ENCODE data around the gene EGFLAM.
"Not testable (repeated sequence)": the region's sequence is repeated elsewhere in the genome, so short reads cannot be mapped to it uniquely, and the experiment has no call there.

EGFLAM gene

DNA sequence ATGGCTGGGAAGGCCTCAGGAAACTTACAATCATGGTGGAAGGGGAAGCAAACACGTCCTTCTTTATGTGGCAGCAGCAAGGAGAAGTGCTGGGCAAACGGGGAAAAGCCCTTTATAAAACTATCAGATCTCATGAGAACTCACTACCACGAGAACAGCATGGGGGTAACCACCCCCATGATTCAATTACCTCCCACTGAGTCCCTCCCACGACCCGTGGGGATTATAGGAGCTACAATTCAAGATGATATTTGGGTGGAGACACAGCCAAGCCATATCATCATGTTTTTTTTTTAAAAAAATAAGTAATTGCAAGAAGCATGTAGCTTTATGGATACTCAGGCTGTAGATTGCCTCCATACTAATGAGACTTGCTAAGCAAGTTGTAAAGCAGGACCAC is 157.4 kb downstream of the EGFLAM start:
- not testable (repeated sequence) for DNase-seq (ENCODE audit: low spot score); FAIRE-seq

DNA sequence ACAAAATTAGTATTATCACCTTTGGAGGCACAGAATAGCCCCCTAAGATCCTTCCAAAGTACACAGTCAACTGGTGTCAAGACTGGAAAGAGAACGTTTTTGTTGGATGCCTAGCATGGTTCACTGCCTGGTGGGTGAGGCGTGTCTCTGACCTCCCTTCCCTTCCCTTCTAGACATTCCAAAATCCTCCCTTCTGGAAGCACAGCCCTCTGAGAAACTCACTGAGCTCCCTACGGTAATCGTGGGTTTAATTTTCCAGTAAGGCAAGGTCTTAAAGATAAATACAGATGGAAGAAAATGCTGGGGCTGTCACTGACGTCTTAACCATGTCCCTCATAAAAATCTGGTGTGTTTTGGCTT is 159.3 kb downstream of the EGFLAM start:
- FAIRE-seq = no peak

DNA sequence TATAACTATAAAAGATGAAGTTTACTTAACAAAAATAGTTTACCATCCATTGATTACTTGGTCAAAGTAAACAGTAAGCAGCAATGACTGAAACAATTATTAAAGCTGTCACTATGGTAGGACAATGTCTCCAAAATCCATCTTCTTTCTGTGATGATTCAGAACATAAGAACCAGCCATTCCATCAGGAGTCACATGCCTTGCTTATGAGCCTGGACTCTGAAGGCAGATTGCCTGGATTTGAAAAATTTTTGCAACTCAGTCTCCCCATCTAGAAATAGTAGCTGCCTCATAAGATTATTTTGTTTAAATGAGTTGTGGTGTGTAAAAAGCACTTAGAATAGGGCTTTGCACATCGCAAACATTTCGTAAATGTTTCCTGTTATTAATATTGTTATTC is 161.9 kb downstream of the EGFLAM start:
- FAIRE-seq = no peak

More for the DNA sequence above, 159.3 kb downstream of the EGFLAM start:
- DNase-seq (ENCODE audit: low spot score) = no peak

DNA sequence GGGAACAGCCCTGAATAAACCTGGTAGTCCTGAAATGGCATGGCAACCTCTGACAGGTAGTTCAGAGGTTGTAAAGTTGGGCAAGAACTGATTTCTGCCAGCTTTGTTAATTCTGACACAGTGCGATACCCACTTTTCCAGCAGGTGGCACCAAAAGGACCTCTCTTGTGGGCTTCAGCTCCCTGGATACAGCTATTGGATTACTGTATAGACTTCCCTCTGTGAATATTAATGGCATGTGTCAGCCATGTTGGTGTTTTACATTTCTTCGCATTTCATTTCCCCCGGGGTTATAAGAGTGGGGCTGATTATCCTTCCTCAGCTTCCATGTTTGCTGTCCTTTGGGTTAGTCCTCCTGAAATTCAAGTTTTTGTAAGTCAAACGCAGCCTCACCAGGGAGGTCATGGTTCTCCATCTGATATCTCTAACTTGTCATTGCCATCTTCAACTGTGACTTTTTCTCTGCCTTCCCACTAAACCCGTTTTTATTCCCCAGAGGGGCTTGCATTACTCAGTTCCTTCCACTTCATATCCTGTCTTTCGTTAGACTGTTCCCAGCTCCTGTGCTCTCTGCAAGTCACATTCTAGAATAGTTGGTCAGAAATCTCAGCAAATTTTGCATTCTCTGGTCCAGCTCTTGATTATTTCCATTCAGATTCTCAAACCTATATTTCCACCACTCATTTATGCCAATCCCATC is 162.5 kb downstream of the EGFLAM start:
- peak; percentile 53 for FAIRE-seq
- peak; percentile 55 for DNase-seq (ENCODE audit: low spot score)

More for the DNA sequence above, 161.9 kb downstream of the EGFLAM start:
- no peak for DNase-seq (ENCODE audit: low spot score)

DNA sequence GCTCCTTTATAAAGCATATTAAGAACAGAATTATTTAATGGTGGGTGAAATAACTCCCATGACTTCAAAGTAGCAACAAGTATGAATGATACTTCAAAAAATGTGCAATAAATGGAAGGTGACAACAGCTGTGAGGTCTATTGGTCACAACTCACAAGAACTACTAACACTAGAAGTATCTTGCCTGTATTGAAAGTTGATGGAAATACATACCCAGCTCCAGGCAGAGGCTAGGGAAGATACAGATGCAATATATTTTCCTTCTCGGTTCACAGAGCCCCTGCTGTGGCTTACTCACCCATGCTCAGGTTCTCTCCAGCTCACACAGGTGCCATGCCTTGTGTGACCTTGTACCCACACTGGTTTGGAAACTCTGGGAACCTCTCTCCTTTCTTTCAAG is 164.3 kb downstream of the EGFLAM start:
- DNase-seq (ENCODE audit: low spot score) (no peak), FAIRE-seq (no peak)

DNA sequence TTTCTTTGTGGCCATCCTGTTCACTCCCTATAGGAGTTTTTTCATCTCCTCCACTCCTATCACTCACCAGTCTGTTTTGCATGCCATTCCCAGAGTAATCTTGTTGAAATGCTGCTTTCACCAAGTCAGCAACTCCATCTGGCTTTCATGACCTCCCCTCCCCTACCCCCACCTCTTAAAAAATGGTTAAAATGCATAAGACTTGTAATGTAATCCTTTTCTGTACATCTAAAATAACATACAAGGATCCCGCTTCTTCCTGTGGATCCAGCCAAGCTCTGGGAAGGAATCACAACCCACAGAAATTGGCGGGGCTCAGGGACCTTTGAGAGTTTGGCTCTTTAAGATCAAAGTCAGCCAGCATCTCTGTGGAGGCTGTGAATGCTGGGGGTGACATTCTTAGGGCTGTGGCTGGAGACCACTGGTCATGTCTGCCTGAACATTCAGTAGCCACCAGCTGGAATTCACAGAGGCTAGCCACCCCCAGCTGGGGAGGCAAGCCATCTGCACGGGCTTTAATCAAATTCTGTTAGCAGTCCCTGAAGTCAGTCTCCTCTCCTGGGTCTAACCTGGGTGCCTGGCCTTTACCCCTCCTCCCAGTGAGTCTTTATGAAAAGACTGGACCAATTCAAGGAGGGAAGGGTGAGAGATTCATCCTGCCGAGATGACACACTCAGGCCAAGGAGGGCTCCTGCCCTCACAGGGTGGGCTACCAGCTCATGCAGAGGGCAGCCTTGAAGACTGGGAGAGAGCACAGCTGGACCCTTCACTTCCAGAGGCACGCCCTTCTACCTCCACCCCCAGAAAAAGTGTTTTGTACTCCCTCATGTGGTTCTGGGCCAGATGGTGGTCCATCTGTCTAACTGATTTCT is 165.2 kb downstream of the EGFLAM start:
- no peak for DNase-seq (ENCODE audit: low spot score)
- FAIRE-seq = no peak

DNA sequence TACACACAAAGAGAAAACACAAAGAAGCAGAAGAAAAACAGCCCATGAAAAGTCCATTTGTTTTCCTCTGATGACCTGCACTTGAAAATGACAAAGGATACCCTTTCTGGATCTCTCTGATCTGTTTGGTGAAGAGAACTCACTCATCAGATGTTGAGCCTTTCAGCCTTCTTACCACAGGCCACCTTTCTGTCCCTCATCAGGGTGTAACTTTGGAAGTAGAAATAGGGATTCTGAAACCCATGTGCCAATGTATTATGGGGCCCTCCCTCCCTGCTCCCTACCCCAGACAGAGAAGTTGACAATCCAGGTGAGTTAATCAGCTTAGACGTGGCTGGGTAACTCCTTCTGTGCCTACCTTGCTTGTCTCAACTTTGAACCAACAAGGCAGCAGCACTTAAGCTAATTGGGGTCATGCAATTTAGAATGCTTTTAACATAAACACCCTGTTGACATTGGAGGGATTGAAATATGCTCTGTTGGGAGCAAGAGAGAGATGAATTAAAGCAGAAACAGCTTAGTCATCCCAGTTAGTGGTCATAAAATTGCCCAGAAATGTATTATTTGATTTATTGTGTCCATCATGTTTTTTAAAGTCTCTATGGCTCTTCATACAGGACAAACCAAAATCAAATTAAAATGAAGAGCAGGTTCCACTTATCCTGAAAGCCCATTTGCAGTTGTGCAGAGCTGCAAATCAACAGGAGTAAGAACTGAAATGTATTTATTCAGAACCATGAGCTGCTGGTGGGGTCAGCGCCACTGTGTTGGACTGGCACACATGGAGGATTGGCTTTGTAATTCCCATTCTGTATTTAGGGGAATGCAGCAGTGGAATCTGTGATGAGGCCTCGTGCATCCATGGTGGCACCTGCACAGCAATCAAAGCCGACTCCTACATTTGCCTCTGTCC is 166.0 kb downstream of the EGFLAM start:
- FAIRE-seq (no peak), DNase-seq (ENCODE audit: low spot score) (no peak)

DNA sequence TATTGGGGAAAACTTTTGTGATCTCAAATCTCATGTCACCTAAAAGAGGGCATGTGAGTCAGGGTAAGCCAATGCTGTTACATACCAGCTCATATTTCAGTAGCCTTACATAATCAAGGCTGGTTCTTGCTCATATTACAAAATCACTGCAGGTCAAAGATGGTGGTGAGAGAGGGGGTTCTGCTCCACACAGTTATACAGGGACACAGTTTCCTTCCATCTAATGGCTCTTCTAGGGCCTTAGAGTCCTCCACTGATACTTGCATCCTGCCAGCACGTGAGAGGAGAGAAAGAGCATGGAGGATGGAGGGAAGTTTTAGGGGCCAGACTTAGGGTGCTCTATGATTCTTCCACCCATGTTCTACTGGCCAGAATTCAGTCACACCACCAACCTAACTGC is 168.1 kb downstream of the EGFLAM start:
- FAIRE-seq (no peak), DNase-seq (ENCODE audit: low spot score) (no peak)

DNA sequence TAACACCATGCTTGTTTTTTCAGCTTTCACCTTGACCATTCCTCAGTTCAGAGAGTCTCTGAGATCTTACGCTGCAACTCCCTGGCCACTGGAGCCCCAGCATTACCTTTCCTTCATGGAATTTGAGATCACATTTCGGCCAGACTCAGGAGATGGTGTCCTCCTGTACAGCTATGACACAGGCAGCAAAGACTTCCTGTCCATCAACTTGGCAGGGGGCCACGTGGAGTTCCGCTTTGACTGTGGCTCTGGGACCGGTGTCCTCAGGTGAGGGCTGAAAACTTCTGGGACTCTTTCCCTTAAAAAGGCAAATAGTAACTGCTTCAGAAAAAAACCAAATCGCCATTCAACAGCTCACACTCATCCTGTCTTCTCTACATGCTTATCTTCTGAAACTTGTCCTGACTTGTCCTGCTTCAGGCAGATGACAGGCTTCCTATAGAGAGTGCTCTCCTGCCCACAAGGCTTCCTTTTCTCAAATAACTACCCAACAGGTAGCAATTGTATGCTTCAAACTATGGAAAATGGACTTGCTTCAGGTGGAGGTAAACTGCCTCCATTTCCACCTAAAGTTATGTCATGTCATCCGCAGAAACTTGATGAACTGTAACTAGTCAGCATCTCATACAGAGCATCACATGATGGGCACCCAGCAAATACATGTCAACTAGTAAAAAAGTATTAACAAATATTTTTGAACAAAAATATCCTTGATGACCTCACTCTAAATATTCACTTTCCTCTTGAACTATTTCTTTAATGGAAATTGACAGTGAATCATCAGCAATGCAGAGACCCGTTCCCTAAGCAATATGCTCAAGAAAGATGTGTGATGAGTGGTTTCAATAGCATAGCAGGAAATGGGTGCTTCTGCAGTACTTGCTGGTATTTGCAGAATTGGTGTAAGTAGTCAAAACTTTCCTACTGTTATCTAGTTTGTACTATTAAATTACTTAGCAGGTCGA is 168.9 kb downstream of the EGFLAM start:
- no peak for FAIRE-seq

DNA sequence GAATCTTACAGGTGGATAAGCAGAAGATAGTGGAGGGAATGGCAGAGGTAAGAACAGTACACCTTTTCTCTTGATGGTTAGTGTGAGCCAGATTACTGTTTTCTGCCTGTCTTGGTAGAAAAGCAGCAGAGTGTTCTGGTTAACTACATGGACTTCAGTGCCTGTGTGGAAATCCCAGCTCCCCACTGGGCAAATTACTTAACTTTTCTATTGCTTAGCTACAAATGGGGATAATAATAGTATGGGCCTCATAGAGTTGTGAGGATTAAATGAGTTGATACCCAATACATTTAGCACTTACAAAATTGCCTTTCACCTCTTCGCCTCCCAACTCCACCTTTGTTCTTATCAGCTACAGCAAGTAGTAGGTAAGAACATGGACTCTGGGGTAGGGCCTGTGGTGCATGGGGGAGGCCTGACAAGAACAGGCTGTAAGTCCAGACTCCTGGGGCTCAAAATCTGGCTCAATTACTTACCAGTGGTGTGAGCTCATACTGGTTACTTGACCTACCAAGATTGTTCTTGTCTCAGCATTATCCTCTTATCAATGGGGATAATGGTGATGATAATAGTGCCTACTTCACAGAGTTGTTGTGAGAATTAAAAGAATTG is 173.0 kb downstream of the EGFLAM start:
- no peak for FAIRE-seq
- no peak for DNase-seq (ENCODE audit: low spot score)

More for the DNA sequence above, 168.9 kb downstream of the EGFLAM start:
- DNase-seq (ENCODE audit: low spot score) = no peak

DNA sequence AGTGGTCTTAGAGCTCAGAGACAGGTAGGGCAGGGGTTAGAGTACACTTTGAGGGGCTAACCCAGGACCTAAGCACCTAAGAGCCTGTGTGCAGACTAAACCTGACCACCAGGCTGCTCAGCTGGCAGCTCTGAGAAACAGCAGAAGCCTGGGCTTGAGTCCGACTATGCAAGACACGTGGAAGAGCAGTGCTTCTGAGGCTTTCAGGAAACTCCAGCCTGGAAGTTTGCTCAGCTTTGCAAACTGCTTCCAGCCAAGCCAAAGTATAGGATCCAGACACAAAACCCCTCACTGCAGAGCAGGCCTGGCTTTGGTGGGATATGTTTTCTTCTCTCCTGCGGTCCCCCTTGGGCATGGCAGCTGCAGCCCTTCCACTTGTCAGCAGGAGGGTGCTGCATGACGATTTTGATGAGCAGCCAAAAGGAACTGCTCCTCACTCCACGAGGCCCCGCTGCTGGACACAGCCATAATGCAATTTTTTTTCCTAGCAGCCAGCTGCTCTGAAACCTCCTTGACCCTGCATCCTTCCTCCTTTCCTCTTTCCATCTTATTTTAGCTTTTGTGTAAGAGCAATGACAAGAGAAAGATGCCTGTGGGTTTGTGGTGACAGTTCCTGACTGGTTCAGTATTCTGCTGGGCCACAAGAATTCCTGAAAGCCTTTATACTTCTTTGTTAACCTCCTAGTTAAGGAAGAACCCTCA is 175.0 kb downstream of the EGFLAM start:
- FAIRE-seq = no peak

DNA sequence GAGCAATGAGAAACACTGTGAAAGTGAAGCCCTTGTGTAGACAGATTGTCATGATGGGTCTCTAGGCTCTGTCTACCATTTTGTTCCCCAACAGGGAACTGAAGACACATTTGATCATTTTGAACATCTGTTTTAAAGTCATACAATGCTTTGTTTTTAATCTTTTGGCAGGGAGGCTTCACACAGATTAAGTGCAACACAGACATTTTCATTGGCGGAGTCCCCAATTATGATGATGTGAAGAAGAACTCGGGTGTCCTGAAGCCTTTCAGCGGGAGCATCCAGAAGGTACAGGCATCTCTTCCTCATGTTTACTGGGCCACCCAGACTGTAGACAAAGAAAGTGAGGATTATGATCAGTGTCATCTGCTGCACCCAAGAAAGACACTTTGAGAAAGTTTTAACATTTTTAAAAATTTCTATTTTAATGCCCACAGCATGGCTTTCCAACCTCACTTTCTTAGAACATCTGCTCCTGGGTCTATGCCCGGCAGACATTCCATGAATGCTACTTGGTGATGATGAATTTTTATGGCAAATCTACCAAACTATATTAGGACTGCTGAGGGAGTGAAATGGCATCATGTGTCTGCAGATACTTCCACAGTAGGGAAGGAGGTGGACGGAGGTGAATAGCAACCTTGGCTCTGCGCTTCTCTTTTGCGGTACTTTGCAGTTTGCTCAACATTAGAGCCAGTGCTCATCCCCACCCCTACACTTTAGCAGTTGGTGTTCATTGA is 176.8 kb downstream of the EGFLAM start:
- no peak for DNase-seq (ENCODE audit: low spot score)
- no peak for FAIRE-seq

More for the DNA sequence above, 175.0 kb downstream of the EGFLAM start:
- DNase-seq (ENCODE audit: low spot score) = no peak

DNA sequence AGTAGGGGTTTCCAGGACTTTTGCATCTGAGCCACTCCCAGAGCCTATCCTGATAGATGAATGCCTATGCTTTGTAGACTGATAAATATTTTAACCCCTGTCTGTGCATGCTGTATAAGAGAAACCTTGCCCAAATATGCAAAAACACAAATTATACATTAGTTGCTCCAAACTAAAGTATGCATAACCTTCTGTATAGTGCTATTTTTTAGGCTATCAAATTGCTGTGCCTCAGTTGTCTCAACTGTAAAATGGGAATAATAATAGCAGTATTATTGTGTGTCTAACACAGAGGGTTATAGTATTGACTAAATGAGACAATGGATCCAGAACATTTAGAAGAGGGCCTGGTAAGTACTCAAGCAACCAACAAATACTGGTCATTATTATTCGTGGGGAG is 180.4 kb downstream of the EGFLAM start:
- DNase-seq (ENCODE audit: low spot score) = no peak
- no peak for FAIRE-seq

DNA sequence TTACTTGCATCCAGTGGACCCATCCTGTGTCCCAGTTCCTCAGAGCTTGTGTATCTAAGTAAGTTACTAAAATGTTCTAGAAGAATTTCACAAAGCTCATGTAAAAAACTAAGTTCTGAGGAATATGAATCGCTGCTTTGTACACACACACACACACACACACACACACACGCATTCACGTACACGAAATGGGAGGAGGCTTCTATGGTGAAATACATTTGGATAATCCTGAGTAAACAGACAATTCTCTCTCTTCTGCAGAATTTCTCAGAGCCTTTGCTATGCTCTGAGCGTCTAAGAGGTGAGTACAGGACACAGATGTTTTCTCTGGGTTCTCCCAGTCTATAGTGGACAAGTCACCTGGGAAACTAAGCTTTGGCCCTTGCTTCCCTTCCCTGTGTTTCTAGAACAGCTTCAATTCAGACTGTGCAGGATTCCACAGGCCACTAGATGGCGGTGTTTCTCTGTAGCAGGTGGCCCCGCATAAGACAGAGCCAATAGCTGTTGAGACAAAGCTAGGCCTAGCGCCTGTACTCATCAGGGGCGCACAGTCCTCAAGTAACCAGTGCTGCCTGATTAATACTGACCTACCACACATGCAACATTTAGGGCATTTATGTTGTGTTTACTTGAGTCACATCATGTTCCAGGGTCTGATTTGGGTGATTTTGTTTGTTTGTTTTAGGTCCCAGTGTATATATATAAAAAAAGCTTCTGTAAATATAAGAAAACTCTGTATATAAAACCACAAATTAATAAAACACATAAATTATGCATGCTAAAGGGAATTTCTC is 183.3 kb downstream of the EGFLAM start:
- FAIRE-seq = no peak
- peak; percentile 88 for DNase-seq (ENCODE audit: low spot score)

DNA sequence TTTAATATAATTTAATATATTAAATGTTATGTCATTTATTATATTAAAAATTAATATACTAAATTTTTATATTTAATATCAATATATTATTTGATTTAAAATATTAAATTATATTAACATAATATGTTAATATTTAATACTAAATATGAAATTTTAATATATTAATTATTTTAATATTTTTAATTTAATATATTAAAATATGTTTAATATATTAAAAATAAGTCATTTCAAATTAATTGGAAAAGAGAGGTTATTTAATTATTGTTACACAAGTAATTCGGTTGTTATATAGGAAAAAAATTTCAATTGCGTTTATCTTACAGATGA is 183.9 kb downstream of the EGFLAM start:
- peak; percentile 99 for FAIRE-seq
- DNase-seq (ENCODE audit: low spot score) = no peak

DNA sequence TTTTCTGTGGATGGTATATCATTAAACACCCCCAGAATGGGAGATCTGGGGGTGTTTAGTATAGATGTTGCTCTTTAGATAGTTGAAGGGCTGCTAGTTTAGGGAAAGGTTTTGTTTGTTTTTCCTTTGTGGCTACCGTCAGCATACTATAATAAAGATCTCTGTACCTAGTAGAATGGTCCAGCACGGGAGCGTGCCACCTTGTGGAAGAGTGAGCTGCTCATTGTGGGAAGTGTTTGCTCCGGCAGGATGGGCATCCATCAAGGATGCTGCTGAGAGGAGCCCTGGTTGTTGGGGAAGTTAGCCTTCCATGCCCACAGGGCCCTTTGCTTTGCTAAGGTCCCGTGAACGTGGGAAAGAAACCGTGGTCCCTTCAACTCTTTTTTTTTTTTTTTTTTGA is 185.0 kb downstream of the EGFLAM start:
- FAIRE-seq = no peak
- no peak for DNase-seq (ENCODE audit: low spot score)

DNA sequence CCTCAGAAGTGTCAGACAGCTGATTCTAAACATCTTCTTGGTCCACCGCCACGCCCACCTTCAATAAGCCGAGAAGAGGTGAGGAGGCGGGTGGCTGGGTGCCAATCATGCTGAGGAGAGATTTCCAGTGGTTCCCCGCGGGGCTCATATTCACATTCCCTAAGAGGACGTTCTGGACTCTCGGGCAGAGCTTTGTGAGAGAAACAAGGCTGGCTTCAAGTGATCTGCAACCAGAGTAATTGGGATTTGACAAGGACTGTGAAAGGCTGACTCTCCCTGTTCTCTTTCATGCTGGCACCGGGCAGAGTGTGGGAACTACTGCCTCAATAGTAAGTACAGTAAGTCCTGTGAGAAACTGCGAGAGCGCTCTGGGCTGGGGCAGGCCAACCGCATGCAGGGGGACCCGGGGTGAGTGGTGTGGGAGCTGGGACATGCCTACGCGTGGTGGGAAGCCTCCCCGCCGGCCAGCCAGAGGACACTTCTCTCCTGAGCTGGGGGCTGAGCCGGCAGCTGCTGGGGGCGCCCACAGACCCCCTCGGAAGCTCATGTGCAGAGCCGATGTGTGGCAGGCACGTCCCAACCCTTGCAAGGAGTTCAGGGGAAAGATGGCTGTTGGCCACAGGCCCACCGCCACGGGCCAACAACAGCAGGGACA is 187.1 kb downstream of the EGFLAM start:
- peak; percentile 69 for DNase-seq (ENCODE audit: low spot score)
- peak; percentile 70 for FAIRE-seq

Measured in RCC 7860 (cell line).